Muscle layer of duodenum (tissue), 2 donors: Measurements from ENCODE around the gene FAM209A.
"Not testable (repeated sequence)": the region's sequence is repeated elsewhere in the genome, so short reads cannot be mapped to it uniquely, and the experiment has no call there.

ENCODE experiments used
- H3K27ac ChIP-seq: one replicate; pipeline ENCODE4 v1.7.0; 2013; ENCODE audit warnings: mild to moderate bottlenecking, low read length
- H3K27me3 ChIP-seq: one replicate; pipeline ENCODE4 v1.7.0; 2013; ENCODE audit warnings: low read depth, mild to moderate bottlenecking, control low read depth, low read length
- H3K36me3 ChIP-seq, 2 donors: one replicate each; pipeline ENCODE4 v1.7.0; 2013; ENCODE audit warnings: low read length in 2 of 2, control low read depth in 1 of 2, mild to moderate bottlenecking in 1 of 2; ENCODE audit not compliant: insufficient read depth in 2 of 2, control insufficient read depth in 1 of 2
- H3K4me1 ChIP-seq, 2 donors: one replicate each; pipeline ENCODE4 v1.7.0; 2013; ENCODE audit warnings: low read length in 2 of 2, mild to moderate bottlenecking in 2 of 2, control low read depth in 1 of 2, moderate library complexity in 1 of 2; ENCODE audit not compliant: insufficient read depth in 2 of 2, control insufficient read depth in 1 of 2
- H3K4me3 ChIP-seq, 2 donors: one replicate each; pipeline ENCODE4 v1.7.0; 2013; ENCODE audit warnings: low read length in 2 of 2, low read depth in 1 of 2, mild to moderate bottlenecking in 1 of 2
- H3K9me3 ChIP-seq, 2 donors: one replicate each; pipeline ENCODE4 v1.7.0; 2013; ENCODE audit warnings: low read length in 2 of 2, control low read depth in 1 of 2, mild to moderate bottlenecking in 1 of 2; ENCODE audit not compliant: control insufficient read depth in 1 of 2
- donor health status: healthy.

Gene FAM209A, protein sequence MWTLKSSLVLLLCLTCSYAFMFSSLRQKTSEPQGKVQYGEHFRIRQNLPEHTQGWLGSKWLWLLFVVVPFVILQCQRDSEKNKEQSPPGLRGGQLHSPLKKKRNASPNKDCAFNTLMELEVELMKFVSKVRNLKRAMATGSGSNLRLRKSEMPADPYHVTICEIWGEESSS

GRCh38 chr20:56524444-56524843 lies at the start of gene FAM209A:
FAM209A (plus strand) TSS chr20:56524744; CDS start chr20:56524809, 65 bp downstream.
- not testable (repeated sequence) for H3K4me3 ChIP-seq, H3K4me1 ChIP-seq, H3K27ac ChIP-seq, H3K27me3 ChIP-seq
- H3K9me3 ChIP-seq = peaks cover 7 to 13% of the 10 kb centered on the region in 2 donors
- peaks cover 8 to 24% of the 10 kb centered on the region in 2 donors for H3K36me3 ChIP-seq

- H3K4me1 ChIP-seq = no peaks in the 10 kb centered on the region
- H3K27me3 ChIP-seq = no peaks in the 10 kb centered on the region
- H3K9me3 ChIP-seq = no peaks in the 10 kb centered on the region
- H3K27ac ChIP-seq = no peak overlapping the region
- no peak overlapping the region for H3K4me3 ChIP-seq
- H3K36me3 ChIP-seq = peaks cover 43 to 75% of the 10 kb centered on the region in 2 donors
Measured at GRCh38 chr20:56483970-56484369, 40.6 kb upstream of the FAM209A start.

GRCh38 chr20:56487216-56487615 lies 37.3 kb upstream of the FAM209A start:
- Histone ChIP-seq H3K4me1 (no peaks in the 10 kb centered on the region), H3K9me3 (no peaks in the 10 kb centered on the region), H3K27ac (no peak overlapping the region), H3K36me3 (peaks cover 37 to 68% of the 10 kb centered on the region in 2 donors), H3K4me3 (no peak overlapping the region), H3K27me3 (no peaks in the 10 kb centered on the region)

DNA sequence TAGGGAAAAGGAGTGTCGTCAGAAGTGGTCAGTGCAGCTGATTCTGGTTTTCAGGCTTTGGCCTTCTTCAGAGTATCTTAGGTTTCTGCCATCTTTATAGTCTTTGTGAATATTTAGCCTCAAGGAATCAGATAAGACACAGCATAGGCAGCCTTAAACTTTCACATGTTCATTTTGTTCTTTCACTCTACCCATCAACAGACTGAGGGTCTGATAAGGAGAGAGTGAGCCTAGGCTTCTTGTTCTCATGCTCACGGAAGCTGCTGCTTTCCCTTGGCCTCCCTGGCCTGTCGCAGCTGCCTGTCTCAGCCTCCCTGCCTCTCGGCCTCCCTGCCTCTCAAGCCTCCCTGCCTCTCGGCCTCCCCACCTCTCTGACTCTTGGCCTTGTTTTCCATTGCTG lies 36.0 kb upstream of the FAM209A start:
- Histone ChIP-seq H3K27ac (no peak overlapping the region), H3K27me3 (no peaks in the 10 kb centered on the region), H3K36me3 (peaks cover 34 to 64% of the 10 kb centered on the region in 2 donors), H3K4me3 (no peak overlapping the region), H3K4me1 (no peaks in the 10 kb centered on the region), H3K9me3 (no peaks in the 10 kb centered on the region)

DNA sequence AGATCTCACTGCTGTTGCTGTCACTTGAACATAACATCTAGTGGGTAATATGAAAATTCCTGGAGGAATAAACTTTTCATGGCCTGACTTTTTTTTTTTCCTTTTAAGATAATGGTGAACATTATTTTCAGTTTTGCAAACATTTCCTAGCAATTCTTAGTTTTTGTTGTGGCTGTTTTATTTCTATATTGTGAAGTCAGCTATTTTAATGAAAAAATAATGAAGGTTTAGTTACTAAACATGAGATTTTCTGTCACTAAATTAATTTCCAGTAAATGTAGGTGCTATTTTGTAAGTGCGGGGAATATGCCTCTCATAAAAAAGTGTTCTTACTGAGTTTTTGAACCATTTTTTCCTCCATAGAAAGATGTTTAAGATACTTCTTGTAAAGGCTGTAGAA lies 23.4 kb upstream of the FAM209A start:
- no peak overlapping the region for H3K27ac ChIP-seq
- no peaks in the 10 kb centered on the region for H3K9me3 ChIP-seq
- peaks cover 10 to 24% of the 10 kb centered on the region in 2 donors for H3K36me3 ChIP-seq
- no peaks in the 10 kb centered on the region for H3K27me3 ChIP-seq
- H3K4me1 ChIP-seq = no peaks in the 10 kb centered on the region
- no peak overlapping the region for H3K4me3 ChIP-seq

DNA sequence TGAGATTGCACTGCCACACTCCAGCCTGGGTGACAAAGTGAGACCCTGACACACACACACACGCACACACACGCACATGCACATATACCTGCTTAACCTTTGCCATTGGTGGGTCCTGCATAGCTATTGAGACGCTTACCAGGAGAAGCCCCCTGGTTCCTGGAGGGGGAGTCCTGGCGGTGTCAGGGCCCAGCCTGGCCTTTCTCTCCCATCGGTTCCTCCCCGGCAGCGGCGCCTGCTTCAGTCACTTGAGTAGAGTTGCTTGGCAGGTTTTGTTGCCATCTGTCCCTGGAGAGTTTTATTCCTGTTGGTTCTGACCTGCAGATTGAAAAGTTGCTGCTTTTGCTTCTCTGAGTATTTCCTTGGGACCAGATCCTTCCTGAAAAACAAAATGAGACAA lies 20.6 kb upstream of the FAM209A start:
- Histone ChIP-seq H3K27ac (no peak overlapping the region), H3K4me3 (no peak overlapping the region), H3K9me3 (no peaks in the 10 kb centered on the region), H3K4me1 (no peaks in the 10 kb centered on the region), H3K27me3 (no peaks in the 10 kb centered on the region), H3K36me3 (peaks cover 0 to 6% of the 10 kb centered on the region in 2 donors)

GRCh38 chr20:56504373-56505005 lies 20.1 kb upstream of the FAM209A start:
- H3K4me1 ChIP-seq = peaks cover 0 to 3% of the 10 kb centered on the region in 2 donors
- H3K27me3 ChIP-seq = no peaks in the 10 kb centered on the region
- no peak overlapping the region for H3K27ac ChIP-seq
- no peaks in the 10 kb centered on the region for H3K9me3 ChIP-seq
- peaks cover 0 to 6% of the 10 kb centered on the region in 2 donors for H3K36me3 ChIP-seq
- no peak overlapping the region for H3K4me3 ChIP-seq

GRCh38 chr20:56506103-56506502 lies 18.4 kb upstream of the FAM209A start:
- Histone ChIP-seq H3K4me1 (peaks cover 0 to 5% of the 10 kb centered on the region in 2 donors), H3K9me3 (no peaks in the 10 kb centered on the region), H3K36me3 (peaks cover 0 to 6% of the 10 kb centered on the region in 2 donors), H3K4me3 (no peak overlapping the region), H3K27ac (no peak overlapping the region), H3K27me3 (no peaks in the 10 kb centered on the region)

GRCh38 chr20:56511926-56512325 lies 12.6 kb upstream of the FAM209A start:
- H3K4me1 ChIP-seq = peaks cover 0 to 22% of the 10 kb centered on the region in 2 donors
- H3K4me3 ChIP-seq = no peak overlapping the region
- no peaks in the 10 kb centered on the region for H3K9me3 ChIP-seq
- H3K27me3 ChIP-seq = no peaks in the 10 kb centered on the region
- peaks cover 1 to 4% of the 10 kb centered on the region in 2 donors for H3K36me3 ChIP-seq
- H3K27ac ChIP-seq = no peak overlapping the region

- Histone ChIP-seq H3K27ac (no peak overlapping the region), H3K9me3 (no peaks in the 10 kb centered on the region), H3K4me3 (no peak overlapping the region), H3K4me1 (peaks cover 0 to 30% of the 10 kb centered on the region in 2 donors), H3K27me3 (no peaks in the 10 kb centered on the region), H3K36me3 (peaks cover 16 to 18% of the 10 kb centered on the region in 2 donors)
Measured at GRCh38 chr20:56513161-56514150, 11.1 kb upstream of the FAM209A start.

DNA sequence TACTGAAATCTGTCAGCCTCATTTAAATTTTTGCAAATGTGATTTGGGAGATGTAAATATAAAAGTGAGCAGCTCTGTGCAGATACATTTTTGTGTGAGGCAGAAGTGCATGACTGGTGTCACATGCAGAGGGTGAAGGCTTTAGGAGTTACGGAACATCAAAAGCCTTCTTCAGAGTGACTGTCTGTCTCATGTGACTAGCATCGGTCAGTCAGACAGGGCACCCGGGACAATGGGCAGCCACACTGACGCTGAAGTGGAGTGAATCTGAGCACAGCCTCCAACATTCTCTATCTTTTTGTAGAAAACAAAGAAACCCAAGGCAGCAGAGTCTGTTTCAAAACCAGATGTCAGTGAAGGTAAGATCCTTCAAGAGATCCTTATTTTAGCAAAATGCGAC lies 7.9 kb upstream of the FAM209A start:
- peaks cover 0 to 25% of the 10 kb centered on the region in 2 donors for H3K4me1 ChIP-seq
- H3K27me3 ChIP-seq = no peaks in the 10 kb centered on the region
- no peak overlapping the region for H3K4me3 ChIP-seq
- H3K27ac ChIP-seq = no peak overlapping the region
- peaks cover 34 to 46% of the 10 kb centered on the region in 2 donors for H3K36me3 ChIP-seq
- peaks cover 11 to 13% of the 10 kb centered on the region in 2 donors for H3K9me3 ChIP-seq
